Stimulated activated CD8-positive, alpha-beta memory T cell treated with anti-CD3 and anti-CD28 coated beads, Interleukin-15, amount 100 ng/mL, for 48 hours (primary cell): ENCODE results near the gene LRRC42.

Source experiments
- DNase-seq, 2 donors: peaks; one replicate each; pipeline ENCODE4 v3.0.0-alpha.2; 2020; ENCODE audit warnings: low read depth in 2 of 2

LRRC42 gene

GRCh38 chr1:53942127-53942957 lies 3.8 kb upstream of the LRRC42 start:
- DNase-seq = no peak

GRCh38 chr1:53943090-53943489 lies 3.1 kb upstream of the LRRC42 start:
- DNase-seq = no peak

- DNase-seq = no peak
Observed at GRCh38 chr1:53943490-53944043, 2.6 kb upstream of the LRRC42 start.

- no peak for DNase-seq
Observed at GRCh38 chr1:53944469-53945182, 1.5 kb upstream of the LRRC42 start.

DNA sequence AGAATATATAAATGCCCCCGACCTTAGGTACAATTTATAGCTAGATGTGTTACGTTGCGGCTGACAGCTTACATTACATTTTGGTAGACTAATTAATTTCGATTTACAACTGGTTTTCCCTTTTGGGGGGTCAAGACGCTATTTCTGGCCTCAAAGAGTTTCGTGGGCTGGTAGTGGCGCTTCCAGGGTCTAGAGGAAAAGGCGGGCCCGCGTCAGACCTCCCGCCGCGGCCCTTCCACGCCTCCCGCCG lies 1.0 kb upstream of the LRRC42 start:
- DNase-seq = no peak

- peak; percentile 94 to 95 for DNase-seq
Observed at GRCh38 chr1:53945433-53946251, 508 bp upstream of the LRRC42 start, which contains the start of gene IFT25. Gene IFT25, minus strand, starts transcription at chr1:53945699. Its CDS starts 5,617 bp downstream, at chr1:53940082.

DNA sequence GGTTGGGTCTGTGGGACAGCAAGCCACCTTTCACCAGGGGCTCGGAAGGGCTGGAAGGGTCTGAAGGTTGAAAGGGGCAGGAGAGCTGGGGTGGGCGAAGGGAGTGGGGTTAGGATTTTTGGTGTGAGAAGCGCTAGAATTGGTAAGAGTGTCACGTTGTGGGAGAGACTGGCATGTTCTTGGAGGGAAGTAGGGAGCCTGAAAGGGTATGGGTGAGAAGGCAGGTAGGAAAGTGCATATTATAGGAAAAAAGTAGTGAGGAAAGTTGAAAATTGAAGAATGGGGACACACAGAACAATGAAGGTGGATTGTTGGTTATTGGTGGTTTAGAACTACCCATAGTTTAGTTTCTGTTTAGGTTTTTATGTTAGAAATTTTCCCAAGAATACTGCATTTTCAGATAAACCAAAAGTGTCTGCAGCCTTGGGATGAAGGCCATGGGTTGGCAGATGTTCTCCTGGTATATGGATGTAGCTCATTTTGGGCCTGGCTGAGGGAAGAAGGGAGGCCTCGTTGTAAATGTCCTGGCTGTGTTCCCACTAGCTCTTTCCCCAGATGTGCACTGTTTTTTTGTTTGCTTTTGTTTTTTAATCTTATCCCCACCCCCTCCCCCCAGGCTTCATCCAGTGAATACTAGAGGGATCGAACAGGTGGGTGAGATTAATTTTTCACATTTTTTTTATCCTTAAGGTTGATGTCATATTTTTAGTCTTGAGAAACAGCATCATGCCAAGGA lies 1.2 kb downstream of the LRRC42 start:
- DNase-seq = no peak

DNA sequence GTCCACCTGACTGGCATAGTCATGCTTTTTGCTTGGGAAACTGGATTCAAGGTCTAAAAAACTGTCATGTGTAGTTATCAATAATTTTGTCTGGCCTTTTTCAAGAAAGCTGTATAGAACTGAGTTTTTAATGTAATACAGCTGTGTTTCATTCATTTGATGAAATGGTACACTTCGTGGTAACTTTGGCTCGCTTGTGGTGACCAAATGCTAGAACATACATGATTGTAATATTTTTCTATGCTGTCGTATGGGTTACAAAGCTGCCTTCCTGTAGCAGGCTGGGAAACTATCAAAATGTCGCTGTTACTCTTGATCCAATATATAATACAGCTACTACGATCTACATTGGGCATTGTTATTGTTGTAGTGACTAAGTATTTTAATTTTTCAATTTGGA lies 2.1 kb downstream of the LRRC42 start:
- DNase-seq = no peak

DNA sequence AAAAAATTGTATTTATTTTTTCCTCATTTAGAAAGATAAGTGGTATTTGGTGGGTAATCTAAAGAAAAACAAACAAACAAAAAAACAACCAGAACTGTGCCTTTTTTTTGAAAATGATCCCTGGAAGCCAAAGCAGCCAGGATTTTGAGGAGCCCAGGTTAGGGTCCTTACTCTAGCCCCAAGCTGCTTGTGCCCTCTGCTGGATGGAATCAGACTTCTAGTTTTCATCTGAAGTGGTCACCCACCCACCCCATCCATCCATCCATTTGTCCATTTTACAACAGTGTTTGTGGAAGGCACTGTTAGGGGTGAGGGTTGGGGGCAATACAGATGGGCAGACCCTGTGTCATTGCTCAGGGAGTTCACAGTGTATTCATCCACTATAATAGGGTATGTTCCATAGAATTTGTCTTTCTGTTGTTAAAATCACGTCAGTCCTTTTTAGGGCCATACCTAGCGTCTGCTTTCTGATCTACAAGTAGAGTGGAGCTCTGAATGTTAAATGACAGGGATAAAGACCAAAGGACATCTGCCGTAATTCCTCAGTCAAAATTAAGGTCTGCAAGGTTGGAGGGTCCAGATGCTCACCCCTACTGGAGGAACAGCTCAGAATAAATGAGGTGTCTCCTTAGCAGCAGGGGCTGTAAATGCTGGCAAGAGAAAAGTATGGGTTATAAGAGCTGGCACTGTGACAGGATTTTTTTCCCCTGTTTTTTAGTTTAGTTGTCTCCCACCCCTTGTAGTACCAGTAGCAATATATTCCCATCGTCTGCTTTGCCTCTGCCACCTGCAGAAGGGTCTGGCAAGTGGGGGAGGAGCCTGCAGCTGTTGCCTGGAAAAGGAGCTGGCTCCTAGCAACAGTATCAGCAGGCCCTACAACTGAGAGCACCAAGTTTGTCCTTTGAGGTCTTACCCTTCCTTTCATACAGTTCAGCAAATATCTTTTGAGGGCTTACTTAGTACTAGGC lies 3.2 kb downstream of the LRRC42 start:
- no peak for DNase-seq

DNA sequence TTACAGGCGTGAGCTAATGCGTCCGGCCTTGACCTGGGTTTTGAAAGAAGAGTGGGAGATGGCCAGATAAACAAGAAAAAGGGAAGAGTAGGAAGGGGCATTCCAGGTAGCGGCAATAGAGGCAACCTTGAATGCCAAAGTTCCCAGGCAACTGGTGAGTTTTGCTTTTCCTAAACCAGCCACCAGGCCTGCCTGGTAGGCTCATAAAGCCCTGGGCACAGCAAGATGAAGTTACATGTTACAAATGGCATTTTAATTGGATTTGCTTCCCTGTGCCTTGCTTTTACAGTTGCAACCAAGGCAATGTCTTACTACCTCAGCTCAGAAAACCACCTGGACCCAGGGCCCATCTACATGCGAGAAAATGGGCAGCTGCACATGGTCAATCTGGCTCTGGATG lies 5.5 kb downstream of the LRRC42 start:
- no peak for DNase-seq

DNA sequence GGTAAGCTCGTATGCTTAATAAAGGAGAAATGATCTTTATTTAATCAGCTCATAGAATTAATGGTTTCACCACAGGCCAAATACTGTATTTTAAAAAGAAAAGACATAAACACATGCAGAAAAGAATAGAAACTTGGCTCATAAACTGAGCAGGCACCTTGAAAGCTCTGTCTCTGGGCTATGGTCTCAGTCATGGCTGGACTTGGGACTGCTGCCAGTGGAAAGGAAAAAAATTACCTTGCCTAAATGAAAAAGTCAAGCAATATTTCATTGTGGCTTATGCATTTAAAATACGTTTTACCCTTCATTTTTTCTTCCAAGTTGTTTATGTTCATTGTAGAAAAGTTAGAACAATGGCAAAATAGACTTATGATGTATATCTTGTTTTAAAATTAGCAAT lies 8.0 kb downstream of the LRRC42 start:
- no peak for DNase-seq

- DNase-seq = no peak
Observed at GRCh38 chr1:53956308-53957168, 10.4 kb downstream of the LRRC42 start.

- no peak for DNase-seq
Observed at GRCh38 chr1:53957194-53957818, 11.2 kb downstream of the LRRC42 start.

- no peak for DNase-seq
Observed at GRCh38 chr1:53959664-53960250, 13.6 kb downstream of the LRRC42 start.

GRCh38 chr1:53962395-53962794 lies 16.2 kb downstream of the LRRC42 start:
- no peak for DNase-seq

DNA sequence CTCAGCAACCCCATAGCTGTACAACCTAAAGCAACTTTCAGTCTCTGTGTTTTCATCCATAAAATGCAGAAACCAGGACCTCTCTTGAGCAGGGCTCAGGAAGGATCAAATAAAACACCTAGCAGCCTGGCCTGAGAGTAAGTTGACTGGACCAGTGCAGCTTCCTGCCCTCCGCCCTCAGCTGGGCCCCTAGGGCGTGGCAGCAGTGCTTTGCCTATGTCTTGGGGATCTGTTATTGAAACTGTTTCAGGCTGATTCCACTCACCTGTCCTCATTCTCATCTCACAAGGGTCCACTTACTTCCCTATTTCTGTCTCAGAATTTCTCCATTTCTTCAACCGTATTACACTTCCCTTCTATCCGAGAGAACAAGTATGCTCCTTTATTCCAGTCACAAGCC lies 17.3 kb downstream of the LRRC42 start:
- no peak for DNase-seq

DNA sequence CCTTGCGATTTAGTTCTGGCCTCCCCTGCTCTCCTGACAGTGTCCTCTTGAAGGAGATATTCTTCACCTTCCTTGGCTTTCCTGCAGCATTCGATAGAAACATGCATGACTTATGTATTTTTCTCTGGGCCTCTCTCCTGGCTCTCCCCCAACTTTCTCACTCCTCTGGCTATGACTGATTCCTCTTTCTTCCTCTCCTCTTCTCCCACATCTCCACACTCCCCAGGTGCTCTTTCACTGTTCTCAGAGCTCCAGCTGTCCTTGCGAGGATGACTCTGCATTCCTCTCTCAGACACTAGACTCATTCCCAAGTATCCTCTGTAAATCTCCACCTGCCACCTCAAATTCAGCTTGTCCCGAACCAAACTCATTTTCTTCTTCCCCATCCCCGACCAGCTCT lies 18.0 kb downstream of the LRRC42 start:
- no peak for DNase-seq

GRCh38 chr1:53966794-53967193 lies 20.6 kb downstream of the LRRC42 start:
- DNase-seq = no peak
